K562 (cell line): ENCODE measurements around the gene NT5E. TPM values are rescaled to one million over a fixed set of nuclear protein-coding genes. Genes with fewer than 3 reads are reported as not detected.

ENCODE experiments used
- ATAC-seq: fragments of 200-7000 bp; cut with Tn5 transposase; 3 replicates; pipeline ENCODE4 v1.9.1; 2020; ENCODE audit warnings: moderate library complexity
- BruUV-seq: library from RNA; stranded (reverse); fragments of 400-500 nt; replicated peaks from 2 replicates; lab custom pipeline; 2021; lab: Mats Ljungman, UMichigan
- CTCF ChIA-PET: fragments of 300-600 bp; formaldehyde crosslinking; extraction: SDS; loops from one replicate; lab custom pipeline; 2021; ENCODE audit warnings: low intra/inter-chr PET ratio; lab: Yijun Ruan, JAX
- POLR2A ChIA-PET: fragments of 300-600, 350-650 bp; sonication (Branson Sonifier 250); formaldehyde crosslinking; extraction: SDS; loops from one replicate; lab custom pipeline; 2021; ENCODE audit warnings: antibody characterized with exemption, inconsistent platforms; lab: Yijun Ruan, JAX
- DNase-seq, 4 experiments: peaks; one replicate each; pipeline versions ENCODE4 v3.0.0 to v3.0.0-alpha.2; 2011 to 2018; ENCODE audit warnings: low spot score in 3 of 4, mixed read lengths in 3 of 4; ENCODE audit errors: extremely low read depth in 1 of 4
- FAIRE-seq: peaks from 2 replicates; lab custom pipeline; 2011; peaks lifted over from hg19 to GRCh38; lab: Jason Lieb, UNC
- H2AFZ ChIP-seq: 2 replicates; pipeline ENCODE4 v1.6.0; 2011; ENCODE audit warnings: low read depth, low read length, control low read depth, inconsistent platforms
- H3K27ac ChIP-seq: fragments of 200-600 bp; 3 replicates; pipeline ENCODE4 v1.8.0; 2011; ENCODE audit warnings: low read depth, mild to moderate bottlenecking, control low read depth, inconsistent platforms, low read length, moderate library complexity, mixed read lengths; ENCODE audit errors: extremely low read depth
- H3K27me3 ChIP-seq, 2 experiments: fragments of 300-600 bp in 1 of 2; 2 replicates in 1 of 2; 3 replicates in 1 of 2; pipeline versions ENCODE4 v1.6.0 to v1.8.0; 2011; ENCODE audit warnings: inconsistent platforms in 2 of 2, low read length in 2 of 2, mild to moderate bottlenecking in 1 of 2, mixed read lengths in 1 of 2, moderate library complexity in 1 of 2; ENCODE audit not compliant: control insufficient read depth in 2 of 2, insufficient read depth in 2 of 2
- H3K36me3 ChIP-seq: fragments of 300-600 bp; 3 replicates; pipeline ENCODE4 v1.8.0; 2011; ENCODE audit warnings: mild to moderate bottlenecking, low read length, inconsistent platforms; ENCODE audit not compliant: control insufficient read depth, insufficient read depth
- H3K4me1 ChIP-seq, 2 experiments: fragments of 200-600 bp in 1 of 2; replicated peaks in 1 of 2; 2 replicates in 1 of 2; 3 replicates in 1 of 2; pipeline versions ENCODE4 v1.5.1 to v1.8.0; 2011; ENCODE audit warnings: inconsistent platforms in 2 of 2, low read length in 2 of 2, mild to moderate bottlenecking in 1 of 2, mixed read lengths in 1 of 2, moderate library complexity in 1 of 2; ENCODE audit not compliant: control insufficient read depth in 2 of 2, insufficient read depth in 2 of 2
- H3K4me2 ChIP-seq: 2 replicates; pipeline ENCODE4 v1.6.1; 2011; ENCODE audit warnings: low read length, control low read depth, inconsistent platforms, mixed read lengths; ENCODE audit not compliant: insufficient read depth
- H3K4me3 ChIP-seq: fragments of 200-600 bp; sonication (generic), shearing (Covaris generic); 2 replicates; pipeline ENCODE4 v1.5.1; 2016; ENCODE audit warnings: control low read depth, inconsistent platforms
- H3K79me2 ChIP-seq: fragments of 200-600 bp; 3 replicates; pipeline ENCODE4 v1.8.0; 2011; ENCODE audit warnings: low read length, inconsistent platforms; ENCODE audit not compliant: control insufficient read depth, insufficient read depth
- H3K9ac ChIP-seq, 2 experiments: 2 replicates each; pipeline versions ENCODE4 v1.6.0 to v1.6.1; 2011; ENCODE audit warnings: low read depth in 2 of 2, low read length in 2 of 2, control low read depth in 1 of 2, inconsistent platforms in 1 of 2, mild to moderate bottlenecking in 1 of 2, mixed read lengths in 1 of 2; ENCODE audit not compliant: insufficient read depth in 1 of 2
- H3K9me1 ChIP-seq: one replicate; pipeline ENCODE4 v1.6.0; 2011; ENCODE audit warnings: inconsistent platforms, mild to moderate bottlenecking, low read length, moderate library complexity; ENCODE audit not compliant: control insufficient read depth, insufficient read depth
- H3K9me3 ChIP-seq: replicated peaks from 2 replicates; pipeline ENCODE4 v1.5.1; 2011; ENCODE audit warnings: low read depth, low read length, inconsistent platforms; ENCODE audit not compliant: control insufficient read depth, insufficient read depth
- H4K20me1 ChIP-seq: replicated peaks from 2 replicates; pipeline ENCODE4 v1.6.1; 2011; ENCODE audit warnings: low read length, inconsistent platforms, mixed read lengths; ENCODE audit not compliant: control insufficient read depth, insufficient read depth
- ARID3A ChIP-seq: IDR thresholded peaks from 2 replicates; pipeline ENCODE4 v1.6.1; 2012; ENCODE audit warnings: low read depth, low read length, improper control_type of control experiment, borderline replicate concordance
- CHD1 ChIP-seq: fragments of 200-600 bp; sonication (generic); IDR thresholded peaks from one replicate; pipeline ENCODE4 v1.6.1; 2012; ENCODE audit warnings: mild to moderate bottlenecking, moderate library complexity, low read length, inconsistent platforms
- DEAF1 ChIP-seq: fragments of 450-650 bp; formaldehyde crosslinking; IDR thresholded peaks from 2 replicates; pipeline ENCODE4 v1.4.0; 2020; ENCODE audit warnings: mild to moderate bottlenecking, moderate library complexity
- ERF ChIP-seq: fragments of 450-650 bp; formaldehyde crosslinking; IDR thresholded peaks from 2 replicates; pipeline ENCODE4 v1.4.0; 2020; ENCODE audit warnings: mild to moderate bottlenecking, mixed read lengths
- MEIS2 ChIP-seq: fragments of 450-650 bp; IDR thresholded peaks from 2 replicates; pipeline ENCODE4 v1.6.1; 2014; ENCODE audit warnings: mild to moderate bottlenecking; ENCODE audit not compliant: partially characterized antibody
- MXI1 ChIP-seq: IDR thresholded peaks from 2 replicates; pipeline ENCODE4 v1.6.1; 2011; ENCODE audit warnings: low read depth, mild to moderate bottlenecking, improper control_type of control experiment, low read length
- NFATC3 ChIP-seq: fragments of 450-650 bp; IDR thresholded peaks from 2 replicates; pipeline ENCODE4 v1.6.1; 2017; ENCODE audit warnings: mild to moderate bottlenecking
- RBM22 ChIP-seq: fragments of 200-400 bp; formaldehyde crosslinking; IDR thresholded peaks from 2 replicates; pipeline ENCODE4 v1.6.1; 2018; ENCODE audit warnings: low read length, low read depth; ENCODE audit not compliant: poor library complexity, severe bottlenecking
- SAFB ChIP-seq: fragments of 200-400 bp; formaldehyde crosslinking; IDR thresholded peaks from 2 replicates; pipeline ENCODE4 v1.6.1; 2017; ENCODE audit warnings: low read depth, low read length, borderline replicate concordance
- SMAD2 ChIP-seq: fragments of 150-350 bp; IDR thresholded peaks from 2 replicates; pipeline ENCODE4 v1.6.1; 2014; ENCODE audit warnings: low read depth, mild to moderate bottlenecking, low read length
- TRIM28 ChIP-seq: fragments of 450-650 bp; IDR thresholded peaks from 2 replicates; pipeline ENCODE4 v1.6.1; 2017
- ZNF133 ChIP-seq: fragments of 250-450 bp; sonication (Bioruptor Pico); IDR thresholded peaks from 2 replicates; pipeline ENCODE4 v1.4.0; 2020; ENCODE audit warnings: mild to moderate bottlenecking
- WGBS: fragments of 100-300 bp; shearing (Covaris generic); methylation state at CpG from one replicate; pipeline ENCODE4 v1.1.6; 2016; ENCODE audit warnings: low coverage, mixed read lengths; ENCODE audit not compliant: insufficient coverage; ENCODE audit errors: missing lambda C conversion rate; 5-methylcytosine and 5-hydroxymethylcytosine counted together
- in situ Hi-C: fragments of 300-500 bp; cut with MboI; formaldehyde crosslinking; loops from 4 replicates; pipeline ENCODE4 v1.15.0; 2018; ENCODE audit warnings: inconsistent platforms, mixed read lengths
- intact Hi-C: fragments of 100-400 bp; cut with micrococcal nuclease; formaldehyde crosslinking; loops from 2 replicates; pipeline ENCODE4 v1.14.2; 2022
- polyA plus RNA-seq, 8 experiments: library from polyadenylated mRNA; depleted of rRNA in 4 of 8; stranded (reverse) in 5 of 8; unstranded in 3 of 8; fragments of >200 nt; fragmentation: Nextera tagmentation in 2 of 8; fragmentation: Illumina TruSeq in 1 of 8; extraction: Ambion mirVana in 2 of 8; extraction: Trizol in 1 of 8; gene quantifications; 2 replicates each; pipeline versions ENCODE4 v1.2.1 to v1.2.3, GENCODE V29; 2011 to 2014; ENCODE audit warnings: inconsistent platforms in 1 of 8, missing spikeins in 1 of 8
- total RNA-seq, 7 experiments: library from RNA; depleted of rRNA in 6 of 7; stranded (reverse); fragments of >200 nt in 6 of 7; fragmentation: Illumina TruSeq in 2 of 7; extraction: Trizol in 2 of 7; gene quantifications; 2 replicates each; pipeline versions ENCODE4 v1.2.1 to v1.2.3, GENCODE V29; 2011 to 2021; ENCODE audit warnings: low replicate concordance in 1 of 7

The NT5E gene
- total and polyA plus RNA-seq, 9 of the 15 experiments (the other 6 are each of a cell fraction or from before 2014, with no cell fraction given): 0.01 to 0.13 TPM; not detected in 7

GRCh38 chr6:85451565-85452306, 1.9 kb downstream of the NT5E start:
- BruUV-seq: no TSS peak
- H3K4me2 ChIP-seq: no peak overlapping the region
- intact Hi-C loops: no loop called here
- 0% methylated on average over 3 of the region's 4 CpGs for WGBS
- no peak overlapping the region for H3K4me3 ChIP-seq
- H3K9me3 ChIP-seq: no peaks in the 10 kb centered on the region
- H4K20me1 ChIP-seq: no peaks in the 10 kb centered on the region
- H3K79me2 ChIP-seq: no peaks in the 10 kb centered on the region
- no peaks in the 10 kb centered on the region for H3K36me3 ChIP-seq
- H3K27ac ChIP-seq: no peak overlapping the region
- no peaks in the 10 kb centered on the region for H3K9me1 ChIP-seq
- no peak for TF ChIP-seq ERF
- ATAC-seq (no peak), FAIRE-seq (no peak), DNase-seq (no peak)
- H2AFZ ChIP-seq: no peak overlapping the region
- peaks cover 0 to 10% of the 10 kb centered on the region in 2 experiments; a peak in 1 of 5 replicates for H3K4me1 ChIP-seq
- CTCF ChIA-PET: no interaction called here
- no peak overlapping the region for H3K9ac ChIP-seq
- POLR2A ChIA-PET: interaction anchor here (1.3 kb wide), 1 partner anchor 32 kb away, joined by 4 read pairs; no protein-coding TSS in a partner anchor
- H3K27me3 ChIP-seq: peaks cover 16 to 22% of the 10 kb centered on the region in 2 experiments; a peak in 4 of 5 replicates
- in situ Hi-C loops: no loop called here

GRCh38 chr6:85452441-85452881, 2.6 kb downstream of the NT5E start:
- no peaks in the 10 kb centered on the region for H3K79me2 ChIP-seq
- H3K4me3 ChIP-seq: no peak overlapping the region
- POLR2A ChIA-PET: interaction anchor here (1.3 kb wide), 1 partner anchor 31 kb away, joined by 4 read pairs; no protein-coding TSS in a partner anchor
- H3K4me1 ChIP-seq: peaks cover 0 to 10% of the 10 kb centered on the region in 2 experiments; a peak in 1 of 5 replicates
- intact Hi-C loops: no loop called here
- no peaks in the 10 kb centered on the region for H3K9me3 ChIP-seq
- FAIRE-seq: no peak
- WGBS: 1% methylated on average over 5 of the region's 5 CpGs
- no peak overlapping the region for H3K9ac ChIP-seq
- no peak overlapping the region for H2AFZ ChIP-seq
- no peak for DNase-seq
- ATAC-seq: no peak
- H3K36me3 ChIP-seq: no peaks in the 10 kb centered on the region
- no peak overlapping the region for H3K27ac ChIP-seq
- BruUV-seq: no TSS peak
- CTCF ChIA-PET: no interaction called here
- peaks cover 16 to 21% of the 10 kb centered on the region in 2 experiments; a peak in 4 of 5 replicates for H3K27me3 ChIP-seq
- no peak overlapping the region for H3K4me2 ChIP-seq
- in situ Hi-C loops: no loop called here
- no peaks in the 10 kb centered on the region for H3K9me1 ChIP-seq
- no peaks in the 10 kb centered on the region for H4K20me1 ChIP-seq
- TF ChIP-seq CHD1 (no peak), DEAF1 (CRISPR knock-in tag) (no peak), MXI1 (no peak), SAFB (no peak), MEIS2 (no peak), SMAD2 (no peak), TRIM28 (no peak), NFATC3 (no peak), ZNF133 (CRISPR knock-in tag) (no peak), RBM22 (no peak), ARID3A (no peak)
